HG03460 (cell line): ENCODE results near the gene KRT6C.

ENCODE experiments used
- ATAC-seq: cut with Tn5 transposase; IDR thresholded peaks from one replicate; pipeline ENCODE4 v1.9.1; 2021; ENCODE audit not compliant: unreplicated experiment

The KRT6C gene

GRCh38 chr12:52473768-52474167 is at the start of gene KRT6C:
KRT6C (minus strand) TSS chr12:52473805; CDS start chr12:52473737, 68 bp downstream.
- no peak for ATAC-seq

DNA sequence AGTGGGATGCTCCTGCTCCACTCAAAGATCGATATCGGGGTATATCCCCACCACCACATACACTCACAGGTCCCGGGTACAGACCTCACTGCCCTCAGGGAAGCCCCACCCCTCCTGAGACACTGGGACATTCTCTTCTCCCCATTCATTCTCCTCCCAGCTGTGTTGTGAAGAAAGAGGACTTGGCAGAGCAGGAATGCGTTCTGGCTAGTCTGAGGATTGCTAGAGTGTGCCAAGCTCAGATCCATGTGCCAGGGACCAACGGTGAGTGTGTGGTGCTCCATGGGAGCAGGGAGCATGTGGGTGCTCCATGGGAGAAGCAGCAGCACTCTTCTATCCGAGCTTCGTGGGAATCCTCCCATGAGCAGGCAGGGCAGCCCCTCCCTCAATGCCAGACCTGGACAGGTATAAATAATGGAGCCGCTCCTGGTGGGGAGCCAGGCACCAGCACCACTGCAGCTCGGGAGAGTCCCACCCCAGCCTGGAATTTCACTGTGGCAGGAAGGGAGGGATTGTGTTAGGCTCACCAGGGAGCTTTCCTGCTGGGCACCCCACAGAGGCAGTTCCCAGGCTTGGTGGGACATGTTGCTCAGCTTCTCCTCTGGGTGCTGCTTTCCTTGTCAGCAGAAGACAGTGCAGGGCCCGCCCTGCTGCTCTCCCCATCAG is 48.9 kb upstream of the KRT6C start:
- no peak for ATAC-seq

- ATAC-seq: no peak
Measured at GRCh38 chr12:52521568-52522266, 48.1 kb upstream of the KRT6C start.

DNA sequence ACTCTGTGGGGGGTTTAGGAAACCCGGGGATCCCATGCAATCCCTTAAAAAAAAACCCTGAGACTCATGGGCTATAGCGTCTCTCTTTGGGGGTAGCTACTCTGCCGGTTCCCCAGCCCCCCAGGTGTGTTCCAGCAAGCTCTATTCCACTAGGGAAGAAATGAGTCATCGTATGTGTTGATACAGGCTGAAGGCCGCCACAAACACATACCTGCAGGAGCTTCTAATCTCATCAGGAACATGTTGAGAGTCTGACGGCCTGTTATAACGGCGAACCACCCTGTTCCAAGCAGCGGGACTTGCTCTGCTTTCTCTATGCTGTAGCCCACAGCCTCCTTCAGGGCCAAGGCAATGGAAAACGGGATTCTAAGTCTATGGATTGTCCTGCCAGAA is 47.6 kb upstream of the KRT6C start:
- ATAC-seq: no peak

GRCh38 chr12:52519826-52520662 is 46.4 kb upstream of the KRT6C start, which contains the start of gene KRT5:
KRT5 (minus strand) TSS chr12:52520394; CDS start chr12:52520296, 98 bp downstream.
- no peak for ATAC-seq

- no peak for ATAC-seq
Measured at GRCh38 chr12:52519387-52519703, 45.7 kb upstream of the KRT6C start.

DNA sequence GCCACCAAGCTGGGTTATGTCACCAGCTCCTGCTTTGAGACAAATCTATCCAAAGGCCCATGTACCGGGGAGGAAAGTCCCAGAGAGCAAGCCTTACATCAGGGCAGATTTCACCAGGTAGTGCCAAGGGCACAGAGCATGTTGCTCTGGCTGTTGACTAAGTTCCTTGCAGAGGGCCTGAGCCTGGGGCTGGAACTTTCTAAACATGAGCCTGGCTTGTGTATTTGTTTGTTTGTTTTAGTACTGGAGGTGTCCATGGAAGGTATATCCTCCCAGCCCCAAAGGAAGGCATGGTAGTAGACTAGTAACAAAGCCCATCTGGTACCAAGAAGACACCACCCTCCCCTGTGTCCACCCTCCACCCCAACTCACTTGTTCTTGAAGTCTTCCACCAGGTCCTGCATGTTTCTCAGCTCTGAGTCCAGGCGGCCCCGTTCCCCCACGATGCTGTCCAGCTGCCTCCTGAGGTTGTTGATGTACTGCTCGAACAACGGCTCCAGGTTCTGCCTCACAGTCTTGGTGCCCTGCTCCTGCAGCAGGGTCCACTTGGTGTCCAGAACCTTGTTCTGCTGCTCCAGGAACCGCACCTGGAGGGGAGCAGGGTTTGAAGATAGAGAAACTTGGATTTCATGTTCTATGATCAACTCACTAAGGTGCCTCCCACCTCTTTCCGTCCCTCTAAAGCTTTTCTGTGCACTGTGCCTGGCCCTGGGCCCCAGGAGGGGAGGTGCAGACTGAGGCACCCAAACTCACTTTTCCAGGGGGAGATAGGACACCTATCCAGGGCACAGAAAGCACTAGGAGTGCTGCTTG is 45.2 kb upstream of the KRT6C start:
- no peak for ATAC-seq

GRCh38 chr12:52517888-52518287 is 44.3 kb upstream of the KRT6C start:
- no peak for ATAC-seq

DNA sequence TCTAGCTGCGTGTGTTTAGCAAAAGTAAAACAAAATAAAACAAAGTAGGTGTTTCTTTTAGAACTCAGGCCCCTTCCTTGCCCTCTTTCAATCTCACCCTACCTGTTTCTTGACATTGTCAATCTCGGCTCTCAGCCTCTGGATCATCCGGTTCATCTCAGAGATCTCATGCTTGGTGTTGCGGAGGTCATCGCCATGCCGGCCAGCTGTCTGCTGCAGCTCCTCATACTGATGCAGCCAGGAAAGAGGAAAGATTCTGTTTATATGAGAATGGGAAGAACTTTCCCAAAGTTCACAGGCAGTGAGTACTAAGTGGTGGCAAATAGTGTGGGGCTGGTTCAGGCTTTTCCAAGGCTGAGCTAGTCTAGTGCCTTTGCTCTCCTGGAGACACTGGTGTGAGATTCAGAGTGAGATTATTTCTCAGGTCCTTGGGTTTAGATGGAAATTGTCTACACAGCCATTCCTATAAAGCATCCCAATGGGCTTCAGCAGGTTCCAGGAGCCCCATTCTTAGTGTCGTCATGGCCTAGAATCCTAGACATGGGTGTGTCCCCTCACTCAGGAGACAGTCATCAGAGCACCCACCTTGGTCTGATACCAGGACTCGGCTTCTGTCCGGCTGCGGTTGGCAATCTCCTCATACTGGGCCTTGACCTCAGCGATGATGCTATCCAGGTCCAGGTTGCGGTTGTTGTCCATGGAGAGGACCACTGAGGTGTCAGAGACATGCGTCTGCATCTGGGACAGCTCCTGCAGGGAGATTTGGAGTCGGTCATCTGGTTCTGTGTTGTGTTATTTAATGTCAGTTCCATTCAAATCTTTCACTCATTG is 43.6 kb upstream of the KRT6C start:
- no peak for ATAC-seq

- no peak for ATAC-seq
Measured at GRCh38 chr12:52515927-52516831, 42.6 kb upstream of the KRT6C start.

DNA sequence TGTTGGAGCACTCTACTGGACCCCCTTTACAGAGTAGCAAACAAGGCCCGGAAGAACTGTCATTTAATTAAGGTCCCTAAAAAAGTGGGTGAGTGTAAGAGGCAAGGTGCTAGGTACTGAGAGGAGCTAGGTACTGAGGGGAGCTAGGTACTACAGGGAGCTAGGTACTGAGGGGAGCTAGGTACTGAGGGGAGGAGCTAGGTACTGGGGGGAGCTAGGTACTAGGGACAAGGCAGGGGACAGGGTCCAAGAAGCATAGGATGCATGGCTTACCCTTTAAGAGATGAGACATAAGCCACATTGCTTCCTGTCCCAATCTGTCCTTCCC is 41.7 kb upstream of the KRT6C start:
- ATAC-seq: no peak

DNA sequence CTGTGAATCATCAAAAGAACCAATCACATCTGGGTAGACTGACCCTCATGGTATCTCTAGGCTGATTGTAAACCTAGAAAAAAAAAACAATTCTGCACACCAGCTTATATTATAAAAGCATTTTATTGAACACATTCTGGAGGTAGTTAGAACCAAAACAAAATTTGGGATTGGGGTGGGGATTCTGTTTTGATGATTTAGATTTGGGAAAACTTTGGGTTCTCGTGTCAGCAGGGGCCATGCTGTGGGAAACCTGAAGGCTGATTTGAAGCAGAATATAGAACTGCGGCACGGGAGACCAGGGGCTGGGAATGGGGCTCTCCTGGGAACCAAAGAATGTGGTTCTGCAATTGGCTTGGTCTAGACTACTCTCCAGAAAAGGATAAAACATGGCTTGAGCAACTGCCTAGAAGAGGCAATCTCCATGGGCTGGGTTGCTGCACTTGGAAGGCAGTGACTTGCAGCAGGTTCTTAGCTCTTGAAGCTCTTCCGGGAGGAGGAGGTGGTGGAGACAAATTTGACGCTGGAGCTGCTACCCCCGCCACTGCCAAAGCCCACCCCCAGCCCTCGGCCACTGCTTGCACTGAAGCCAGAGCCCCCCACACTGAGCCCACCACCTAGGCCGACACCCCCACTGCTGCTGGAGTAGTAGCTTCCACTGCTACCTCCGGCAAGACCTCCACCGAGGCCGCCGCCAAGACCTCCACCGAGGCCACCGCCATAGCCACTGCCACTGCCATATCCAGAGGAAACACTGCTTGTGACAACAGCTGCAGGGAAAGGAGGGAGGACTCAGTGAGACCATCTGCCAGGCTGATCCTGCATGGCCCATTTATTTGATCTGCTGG is 41.1 kb upstream of the KRT6C start:
- no peak for ATAC-seq

GRCh38 chr12:52513736-52514135 is 40.1 kb upstream of the KRT6C start:
- no peak for ATAC-seq

DNA sequence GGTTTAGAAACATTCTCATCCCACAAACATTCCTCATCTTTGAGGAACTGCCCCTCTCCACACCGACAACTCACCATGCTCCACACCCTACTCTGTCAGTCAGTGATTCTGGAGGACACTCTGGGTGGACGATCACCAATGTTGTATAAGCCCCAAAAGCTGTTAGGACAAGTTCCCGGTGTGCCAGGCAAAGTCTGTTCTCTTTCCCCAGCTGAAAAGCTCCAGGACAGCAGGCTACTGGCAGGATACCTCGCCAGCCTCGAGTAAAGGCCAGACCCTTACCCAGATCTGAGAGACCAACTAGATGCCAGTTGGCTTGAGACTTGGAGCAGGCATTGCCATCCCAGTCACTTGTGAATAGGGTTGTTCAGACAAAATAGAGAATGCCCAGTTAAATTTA is 34.6 kb upstream of the KRT6C start:
- ATAC-seq: no peak

GRCh38 chr12:52506858-52507715 is 33.5 kb upstream of the KRT6C start:
- no peak for ATAC-seq

DNA sequence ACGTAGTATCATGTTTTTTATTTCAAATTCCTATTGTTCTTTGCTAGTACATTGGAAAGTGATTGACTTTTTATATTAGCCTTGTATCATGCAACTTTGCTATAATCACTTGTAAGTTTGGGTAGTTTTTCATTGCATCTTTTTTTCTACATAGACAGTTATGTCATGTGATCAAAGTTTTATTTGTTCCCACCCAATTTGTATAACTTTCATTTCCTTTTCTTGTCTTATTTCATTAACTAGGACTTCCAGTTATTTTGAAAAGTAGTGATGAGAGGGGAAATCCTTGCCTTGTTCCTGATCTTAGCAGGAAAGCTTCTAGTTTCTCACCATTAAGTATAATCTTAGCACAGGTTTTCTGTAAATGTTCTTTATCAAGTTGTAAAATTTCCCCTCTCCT is 29.3 kb upstream of the KRT6C start:
- ATAC-seq: no peak

- no peak for ATAC-seq
Measured at GRCh38 chr12:52501490-52501889, 27.9 kb upstream of the KRT6C start.
